DND-41 (cell line): ENCODE results near the gene PIAS1.

Experiments
- EZH2 ChIP-seq: IDR thresholded peaks from 3 replicates; pipeline ENCODE4 v1.6.1; 2012; ENCODE audit warnings: borderline replicate concordance, low read depth, mild to moderate bottlenecking, moderate library complexity, low read length, inconsistent platforms; ENCODE audit not compliant: severe bottlenecking
- TF ChIP-seq, protein P1 (sequence below): IDR thresholded peaks from 2 replicates; pipeline ENCODE4 v1.5.1; 2012; ENCODE audit warnings: borderline replicate concordance, low read length, moderate library complexity, mild to moderate bottlenecking; ENCODE audit not compliant: poor library complexity, severe bottlenecking; ENCODE audit errors: extremely low read depth

DNA sequence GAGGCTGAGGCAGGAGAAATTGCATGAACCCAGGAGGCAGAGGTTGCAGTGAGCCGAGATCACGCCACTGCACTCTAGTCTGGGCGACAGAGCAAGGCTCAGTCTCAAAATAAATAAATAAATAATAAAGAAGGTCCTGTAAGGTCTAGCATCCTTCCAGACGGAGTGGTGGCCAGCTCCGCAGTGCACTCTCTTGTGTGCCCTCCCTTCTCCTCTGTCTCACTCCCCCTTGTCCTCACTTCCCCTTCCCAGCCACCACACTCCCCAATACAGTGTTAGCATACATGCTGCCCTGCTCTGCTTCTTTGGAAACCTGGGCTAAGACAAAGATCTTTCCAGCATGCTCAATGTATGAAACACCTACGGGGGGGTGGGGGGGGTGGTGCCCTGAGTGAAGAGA is 178.8 kb downstream of the PIAS1 start:
- TF ChIP-seq, protein P1, sequence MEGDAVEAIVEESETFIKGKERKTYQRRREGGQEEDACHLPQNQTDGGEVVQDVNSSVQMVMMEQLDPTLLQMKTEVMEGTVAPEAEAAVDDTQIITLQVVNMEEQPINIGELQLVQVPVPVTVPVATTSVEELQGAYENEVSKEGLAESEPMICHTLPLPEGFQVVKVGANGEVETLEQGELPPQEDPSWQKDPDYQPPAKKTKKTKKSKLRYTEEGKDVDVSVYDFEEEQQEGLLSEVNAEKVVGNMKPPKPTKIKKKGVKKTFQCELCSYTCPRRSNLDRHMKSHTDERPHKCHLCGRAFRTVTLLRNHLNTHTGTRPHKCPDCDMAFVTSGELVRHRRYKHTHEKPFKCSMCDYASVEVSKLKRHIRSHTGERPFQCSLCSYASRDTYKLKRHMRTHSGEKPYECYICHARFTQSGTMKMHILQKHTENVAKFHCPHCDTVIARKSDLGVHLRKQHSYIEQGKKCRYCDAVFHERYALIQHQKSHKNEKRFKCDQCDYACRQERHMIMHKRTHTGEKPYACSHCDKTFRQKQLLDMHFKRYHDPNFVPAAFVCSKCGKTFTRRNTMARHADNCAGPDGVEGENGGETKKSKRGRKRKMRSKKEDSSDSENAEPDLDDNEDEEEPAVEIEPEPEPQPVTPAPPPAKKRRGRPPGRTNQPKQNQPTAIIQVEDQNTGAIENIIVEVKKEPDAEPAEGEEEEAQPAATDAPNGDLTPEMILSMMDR = no peak
- TF ChIP-seq EZH2 = no peak
